ENCODE data around the gene ERG28. TPM values are rescaled to one million over a fixed set of nuclear protein-coding genes. Genes with fewer than 3 reads are reported as not detected.
"Not testable (repeated sequence)": the region's sequence is repeated elsewhere in the genome, so short reads cannot be mapped to it uniquely, and the experiment has no call there.

The ERG28 gene, protein sequence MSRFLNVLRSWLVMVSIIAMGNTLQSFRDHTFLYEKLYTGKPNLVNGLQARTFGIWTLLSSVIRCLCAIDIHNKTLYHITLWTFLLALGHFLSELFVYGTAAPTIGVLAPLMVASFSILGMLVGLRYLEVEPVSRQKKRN
- polyA plus RNA-seq (ENCODE audit: insufficient read length in 10 of 10) = 10 to 100 TPM; 10.4 to 18.1 (median 12.2) TPM
- long read RNA-seq, donor 1, transcript ERG28-201 (5 exons, 2,633 nt) = major isoform, 15 of 15 reads
- long read RNA-seq, donor 1, partial matches to known transcripts = 0 of 15 reads
- long read RNA-seq, donor 1, other reads (novel, unspliced or antisense) = 0 of 15 reads
- long read RNA-seq, donor 2, partial matches to known transcripts = 5 of 9 reads
- long read RNA-seq, donor 2, other reads (novel, unspliced or antisense) = 0 of 9 reads
- long read RNA-seq, donor 3 = 0 reads
- long read RNA-seq, donor 4, transcript ERG28-201 (5 exons, 2,633 nt) = major isoform, 9 of 9 reads
- long read RNA-seq, donor 4, partial matches to known transcripts = 0 of 9 reads
- long read RNA-seq, donor 4, other reads (novel, unspliced or antisense) = 0 of 9 reads
- long read RNA-seq, donor 5, transcript ERG28-201 (5 exons, 2,633 nt) = major isoform, 24 of 24 reads
- long read RNA-seq, donor 5, partial matches to known transcripts = 0 of 24 reads
- long read RNA-seq, donor 5, other reads (novel, unspliced or antisense) = 0 of 24 reads
- long read RNA-seq, donor 6, transcript ERG28-201 (5 exons, 2,633 nt) = major isoform, 21 of 21 reads
- long read RNA-seq, donor 6, partial matches to known transcripts = 0 of 21 reads
- long read RNA-seq, donor 6, other reads (novel, unspliced or antisense) = 0 of 21 reads
- long read RNA-seq, donor 7, transcript ERG28-201 (5 exons, 2,633 nt) = major isoform, 10 of 10 reads
- long read RNA-seq, donor 7, partial matches to known transcripts = 0 of 10 reads
- long read RNA-seq, donor 7, other reads (novel, unspliced or antisense) = 0 of 10 reads
- long read RNA-seq, donor 8, transcript ERG28-201 (5 exons, 2,633 nt) = major isoform, 21 of 26 reads
- long read RNA-seq, donor 8, partial matches to known transcripts = 5 of 26 reads
- long read RNA-seq, donor 8, other reads (novel, unspliced or antisense) = 0 of 26 reads
- long read RNA-seq, donor 9, partial matches to known transcripts = 0 of 3 reads
- long read RNA-seq, donor 9, other reads (novel, unspliced or antisense) = 0 of 3 reads

DNA sequence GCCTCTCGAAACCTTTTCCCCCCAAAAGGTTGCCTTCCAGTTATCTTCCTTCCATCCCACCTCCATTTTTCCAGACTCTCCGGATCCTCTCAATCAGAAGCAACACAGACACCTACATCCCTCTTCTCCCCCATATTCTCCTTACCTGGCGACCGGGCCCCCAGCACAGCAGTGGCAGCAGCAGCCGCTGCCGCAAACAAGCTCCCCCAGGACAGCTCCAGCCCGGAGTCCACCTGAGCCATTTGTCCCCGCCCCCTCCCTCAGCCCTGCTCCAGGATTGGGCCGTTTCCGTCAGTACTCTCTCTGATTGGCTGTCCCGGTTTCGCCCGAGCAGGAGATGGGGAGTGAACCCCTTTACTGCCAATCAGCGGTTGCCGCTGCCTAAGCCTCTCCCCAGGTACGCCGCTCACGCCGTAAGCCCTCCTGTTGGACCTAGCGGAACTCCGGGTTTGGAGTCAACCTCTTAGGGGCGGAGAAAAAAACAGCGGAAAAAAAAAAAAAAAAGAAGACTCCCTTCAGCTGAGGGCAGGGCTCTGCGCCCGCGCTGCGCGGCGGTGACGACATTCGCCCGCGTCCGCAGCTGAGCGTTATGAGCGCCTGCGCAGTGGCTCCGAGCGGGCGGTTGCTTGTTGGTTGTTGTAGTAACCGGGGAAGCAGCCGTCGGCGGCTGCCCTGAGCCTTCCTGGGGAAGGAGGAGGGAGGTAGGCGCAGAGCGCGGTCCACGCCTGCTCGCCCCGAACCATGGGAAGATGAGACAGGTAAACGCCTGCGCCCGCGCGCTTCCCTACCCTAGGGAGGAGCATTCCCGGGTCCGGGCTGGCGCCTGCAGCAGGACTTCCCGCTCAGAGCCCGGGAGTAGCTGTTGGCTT is at the start of gene ERG28, which contains the start of gene TTLL5:
Gene ERG28, minus strand, starts transcription at position 247 of the 869 bp plus-strand sequence. CDS start 3,374 bp downstream, outside the sequence.
Gene TTLL5, plus strand, starts transcription at position 617 of the 869 bp plus-strand sequence. CDS start 1,904 bp downstream, outside the sequence.
- DNase-seq = peak; percentile 98 to 99 (median 98)

DNA sequence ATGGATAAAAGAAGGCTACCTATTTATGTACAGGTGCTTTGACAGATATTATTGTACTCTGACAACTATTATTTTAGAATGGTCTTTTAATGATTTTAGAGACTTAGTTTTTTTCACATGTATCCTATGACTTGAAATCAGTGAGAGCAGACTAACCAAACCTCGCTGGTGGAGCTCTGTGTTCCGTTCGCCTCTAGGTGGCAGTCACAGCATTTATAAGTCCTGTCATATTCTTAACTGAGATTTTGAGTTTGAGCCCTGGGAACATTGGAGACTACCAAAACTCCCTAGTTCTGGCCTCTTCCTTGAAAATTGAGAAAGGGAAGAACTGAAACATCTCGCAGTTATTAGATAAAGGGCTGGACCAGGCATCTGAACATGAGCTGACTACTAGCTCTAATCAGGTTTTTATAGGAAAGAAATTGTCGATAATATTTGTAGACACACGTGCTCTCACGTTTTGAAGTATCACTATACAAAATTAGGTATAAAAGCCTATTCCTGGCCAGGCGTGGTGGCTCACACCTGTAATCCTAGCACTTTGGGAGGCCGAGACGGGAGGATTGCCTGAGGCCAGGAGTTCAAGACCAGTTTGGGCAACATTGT is 48.6 kb upstream of the ERG28 start:
- peak; percentile 82 to 92 (median 89) for DNase-seq

DNA sequence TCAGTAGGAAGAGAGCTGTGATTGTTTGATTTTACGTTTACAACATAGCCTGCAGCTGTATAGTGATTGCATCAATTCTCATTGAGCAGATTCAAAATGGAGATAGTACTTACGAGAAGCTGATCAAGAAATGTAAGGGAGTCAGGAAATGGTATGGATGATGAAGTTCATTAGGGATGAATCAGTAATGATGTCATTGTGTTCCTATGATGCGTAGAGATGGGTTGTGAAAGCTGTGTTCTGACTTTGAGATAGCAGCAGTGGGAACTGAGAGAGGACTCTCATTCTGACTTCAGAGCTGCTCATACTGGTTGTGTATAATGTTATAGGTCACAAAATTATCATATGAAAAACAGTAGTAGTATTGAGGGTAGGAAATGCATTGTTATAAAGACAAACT is 44.3 kb upstream of the ERG28 start:
- no peak for DNase-seq

DNA sequence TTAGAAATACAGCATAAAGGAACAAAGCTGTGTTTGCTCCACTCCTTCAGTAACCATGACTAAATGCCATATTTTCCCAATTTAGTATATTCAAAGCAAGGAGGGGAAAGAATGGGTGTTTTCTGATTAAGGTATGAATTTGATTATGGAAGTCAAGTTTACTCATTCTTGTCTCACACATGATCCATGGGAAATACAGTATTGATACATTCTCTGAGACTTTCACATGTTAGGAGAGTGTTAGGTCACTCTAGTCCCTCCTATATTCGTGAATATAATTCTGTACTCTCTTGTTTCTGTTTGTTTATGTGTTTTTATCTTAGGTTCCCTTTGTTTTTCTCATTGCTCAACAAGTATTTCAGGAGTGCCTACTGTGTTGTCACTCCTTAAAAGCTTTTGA is 42.8 kb upstream of the ERG28 start:
- DNase-seq = no peak

DNA sequence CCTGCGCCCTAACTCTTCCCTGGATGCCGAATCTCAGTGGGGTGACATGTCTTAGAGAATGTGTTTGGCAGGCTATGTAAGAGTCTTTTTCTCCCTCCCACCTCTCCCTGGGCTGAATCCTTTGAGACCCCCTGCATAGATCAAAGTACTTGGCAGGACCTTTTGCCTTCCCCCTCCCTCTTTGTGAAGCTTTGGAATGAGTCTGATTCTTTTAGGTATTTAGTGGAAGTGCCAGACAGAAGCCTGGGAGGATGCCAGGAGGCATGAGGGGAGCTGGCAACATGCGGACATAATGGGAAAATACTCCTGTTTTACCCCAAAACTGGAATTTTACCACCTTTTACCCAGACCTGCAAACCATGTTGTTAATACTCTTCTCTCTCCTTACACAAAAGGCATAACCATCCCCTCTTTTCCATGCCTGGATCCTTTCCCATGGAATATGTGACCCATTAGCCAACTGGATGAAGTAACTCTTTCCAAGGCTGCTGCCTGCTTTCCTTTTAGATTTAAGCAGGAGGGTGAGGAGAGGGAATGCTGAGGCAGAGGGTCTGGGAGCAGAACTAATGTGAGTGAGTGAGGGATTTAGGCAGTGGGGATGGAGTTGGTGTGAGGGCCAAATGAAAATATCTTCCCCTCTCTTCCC is 42.1 kb upstream of the ERG28 start:
- peak; percentile 48 to 87 (median 87) for DNase-seq

DNA sequence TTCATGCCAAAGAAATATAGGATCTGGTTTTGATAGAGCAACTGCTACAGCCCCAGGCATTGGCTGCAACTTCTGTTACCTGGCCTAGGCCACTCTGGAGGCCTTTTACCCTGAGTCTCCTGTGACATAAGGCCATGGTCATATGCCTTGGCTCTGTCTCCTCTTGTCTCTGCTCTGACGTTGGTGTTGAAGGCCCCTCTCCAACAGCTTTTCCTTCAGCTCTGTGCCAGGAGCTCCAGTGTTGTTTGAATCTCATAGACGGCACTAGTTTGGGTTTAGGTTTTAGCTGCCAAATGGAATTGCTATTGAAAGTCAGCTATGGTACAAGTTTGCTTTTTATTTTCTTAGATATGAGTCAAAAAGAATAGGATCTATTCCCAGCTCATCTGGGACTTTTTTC is 41.4 kb upstream of the ERG28 start:
- DNase-seq = peak in 2 of 3 donors; percentile 49 to 57

DNA sequence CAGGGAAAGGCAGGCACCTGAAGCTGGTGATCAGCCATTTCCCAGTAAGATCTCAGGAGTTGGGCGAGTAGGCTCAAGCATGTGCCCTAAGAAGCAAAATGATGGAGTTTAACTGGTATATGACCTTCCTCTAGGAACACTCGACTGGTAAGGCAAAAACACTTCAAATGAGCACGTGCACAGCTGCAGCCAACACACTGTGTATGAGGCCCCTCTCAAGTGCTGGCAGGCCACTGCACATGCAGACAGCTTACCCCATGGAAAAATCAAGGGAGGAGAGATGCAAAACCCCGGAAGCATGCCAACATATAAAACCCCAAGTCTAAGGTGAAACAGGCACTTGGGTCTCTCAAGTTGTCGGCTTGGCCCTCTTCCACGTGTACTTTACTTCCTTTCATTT is 39.6 kb upstream of the ERG28 start:
- no peak for DNase-seq

DNA sequence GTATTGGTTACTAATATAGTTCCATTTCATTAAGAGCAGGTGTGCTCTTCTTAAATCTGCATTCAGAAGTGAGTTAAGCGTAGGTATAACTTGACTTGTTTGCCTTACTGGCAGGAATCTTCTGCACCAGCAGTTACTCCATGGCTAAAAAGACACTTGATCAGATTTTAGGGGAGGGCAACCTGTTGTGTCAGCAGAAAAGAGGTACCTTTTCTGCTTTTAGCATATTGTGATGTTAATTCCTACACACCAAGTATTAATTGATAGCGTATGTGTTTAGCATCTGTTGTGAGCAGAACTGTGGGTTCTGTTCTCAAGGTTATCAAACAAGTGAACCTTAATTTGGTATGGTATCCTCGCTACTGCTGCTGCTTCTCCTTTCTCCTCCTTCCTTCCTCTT is 38.7 kb upstream of the ERG28 start:
- no peak for DNase-seq

DNA sequence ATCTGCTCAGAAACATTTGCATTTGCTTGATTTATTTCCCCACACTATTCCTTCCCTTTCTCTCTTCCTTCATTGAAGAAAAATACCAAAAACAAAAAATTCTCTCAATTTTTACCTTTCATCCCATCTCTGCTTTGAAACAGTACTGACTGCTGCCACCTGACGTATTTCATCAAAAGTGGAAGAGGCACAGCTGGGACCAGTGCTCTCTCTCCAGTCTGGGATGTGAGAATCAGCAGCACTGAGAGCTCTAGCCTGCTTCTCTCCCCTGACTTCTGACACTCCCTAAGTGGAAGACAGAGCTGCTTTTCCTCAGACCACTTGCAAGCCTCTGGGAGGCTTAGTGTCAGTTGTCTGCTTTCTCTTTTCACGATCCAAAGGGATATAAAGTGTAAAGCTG is 37.2 kb upstream of the ERG28 start:
- no peak for DNase-seq

DNA sequence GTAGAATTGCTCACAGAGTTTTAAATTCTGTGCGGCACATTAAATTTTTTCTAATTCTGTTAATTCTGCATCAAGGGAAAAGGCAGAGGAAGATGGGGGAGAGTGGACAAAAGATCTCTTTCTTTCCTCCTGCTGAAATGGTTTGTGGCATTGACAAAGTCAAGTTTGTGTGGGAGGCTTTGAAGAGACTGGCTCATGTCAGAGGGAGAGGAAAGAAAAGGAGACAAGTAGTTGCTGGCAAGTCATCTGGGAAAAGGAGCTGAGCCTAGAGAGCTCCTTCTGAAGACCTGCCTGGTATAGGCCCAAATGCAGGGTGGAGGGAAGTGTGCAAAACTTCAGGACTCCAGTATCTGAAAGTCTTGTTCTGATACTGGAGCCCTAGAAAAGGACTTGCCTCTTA is 36.7 kb upstream of the ERG28 start:
- no peak for DNase-seq

DNA sequence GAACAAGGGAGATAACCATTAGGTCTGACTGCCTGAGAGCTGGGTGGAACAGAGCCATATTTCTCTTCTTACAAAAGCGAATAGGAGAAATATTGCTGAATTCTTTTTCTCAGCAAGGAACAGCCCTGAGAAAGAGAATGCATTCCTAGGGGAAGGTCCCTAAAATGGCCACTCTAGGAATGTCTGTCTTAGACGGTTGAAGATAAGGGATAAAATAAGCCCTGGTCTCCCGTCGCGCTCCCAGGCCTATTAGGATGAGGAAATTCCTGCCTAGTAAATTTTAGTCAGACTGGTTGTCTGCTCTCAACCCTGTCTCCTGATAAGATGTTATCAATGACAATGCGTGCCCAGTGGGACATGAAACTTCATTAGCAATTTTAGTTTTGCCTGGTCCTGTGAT is 34.3 kb upstream of the ERG28 start:
- not testable (repeated sequence) for DNase-seq

DNA sequence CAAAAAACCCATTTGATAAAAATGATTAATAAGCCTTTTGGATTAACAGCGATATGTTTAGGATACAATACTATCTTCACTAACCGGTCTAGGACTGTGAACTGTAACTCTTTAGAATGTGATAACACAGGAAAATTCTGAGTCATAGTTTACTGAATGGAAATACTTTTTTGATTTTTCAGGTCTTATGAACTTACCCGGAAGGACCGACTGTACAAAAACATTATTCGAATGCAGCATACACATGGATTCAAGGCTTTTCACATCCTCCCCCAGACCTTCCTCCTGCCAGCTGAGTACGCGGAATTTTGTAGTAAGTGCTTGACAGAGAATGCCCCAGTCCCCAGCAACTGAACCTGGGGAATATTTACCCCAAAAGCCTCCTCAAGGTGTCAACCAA is 29.3 kb upstream of the ERG28 start:
- no peak for DNase-seq

DNA sequence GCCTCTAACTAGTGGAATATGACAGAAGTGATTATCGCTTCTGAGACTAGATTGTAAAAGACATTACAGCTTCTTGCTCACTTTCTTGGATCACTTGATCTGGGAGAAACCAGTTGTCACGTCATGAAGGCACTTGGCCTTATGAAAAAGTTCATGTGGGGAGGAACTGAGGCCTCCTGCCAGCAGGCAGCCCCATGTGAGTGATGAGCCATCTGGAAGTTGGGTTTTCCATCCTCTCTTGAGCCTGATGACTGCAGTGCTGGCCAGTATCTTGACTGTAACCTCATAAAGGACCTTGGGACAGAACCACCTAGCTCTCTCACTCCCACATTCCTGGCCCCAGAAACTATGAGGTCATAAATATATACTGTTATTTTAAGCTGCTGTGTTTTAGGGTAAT is 28.3 kb upstream of the ERG28 start:
- peak; percentile 59 to 91 (median 87) for DNase-seq

DNA sequence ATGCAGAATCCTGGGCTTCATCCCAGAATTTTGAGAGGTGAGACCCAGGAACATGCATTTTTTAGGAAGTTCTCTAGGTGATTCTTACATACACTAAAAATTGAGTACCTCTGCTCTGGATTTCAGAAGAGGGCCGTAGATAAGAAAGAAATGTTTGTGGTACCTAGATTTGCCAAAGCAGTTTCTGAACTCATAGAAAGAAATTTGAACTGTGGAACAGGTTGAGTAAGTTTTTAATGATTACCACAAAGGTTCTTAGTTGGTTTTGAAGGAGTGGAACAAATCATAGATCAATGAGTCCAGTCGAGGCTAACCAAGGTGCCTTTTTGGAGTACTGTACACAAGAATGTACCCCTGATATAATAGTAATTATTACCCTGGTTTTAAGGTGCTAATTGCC is 25.2 kb upstream of the ERG28 start:
- no peak for DNase-seq

DNA sequence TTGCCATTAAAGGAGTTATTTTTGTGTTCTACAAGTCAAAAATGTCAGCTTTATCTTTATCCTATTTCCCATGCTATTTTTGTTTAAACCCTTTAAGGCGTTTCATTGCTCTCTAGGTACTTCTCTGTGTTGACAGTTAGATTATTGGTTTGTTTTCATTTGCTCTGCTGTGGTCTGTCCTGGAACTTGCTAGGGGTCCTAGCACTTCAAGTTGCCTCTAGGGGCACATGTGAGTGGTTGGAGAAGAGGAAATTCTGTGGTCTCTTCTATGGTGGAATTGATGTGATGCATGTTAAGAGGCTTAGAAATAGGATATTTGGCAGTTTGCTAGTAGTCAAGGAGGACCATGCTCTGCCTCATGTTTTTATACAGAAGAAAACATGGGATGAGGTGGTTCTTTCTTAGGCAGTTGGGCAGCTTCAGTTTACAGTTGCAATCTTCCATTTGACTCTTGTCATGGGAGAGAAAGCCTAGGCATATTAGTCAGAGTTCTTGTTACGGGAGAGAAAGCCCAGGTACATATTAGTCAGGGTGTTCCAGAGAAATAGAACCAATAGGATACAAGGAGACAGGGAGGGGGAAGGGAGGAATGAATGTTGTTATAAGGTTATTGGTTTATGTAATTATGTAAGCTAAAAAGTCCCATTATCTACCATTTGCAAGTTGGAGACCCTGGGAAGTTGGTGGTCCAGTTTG is 14.7 kb upstream of the ERG28 start:
- DNase-seq = no peak

DNA sequence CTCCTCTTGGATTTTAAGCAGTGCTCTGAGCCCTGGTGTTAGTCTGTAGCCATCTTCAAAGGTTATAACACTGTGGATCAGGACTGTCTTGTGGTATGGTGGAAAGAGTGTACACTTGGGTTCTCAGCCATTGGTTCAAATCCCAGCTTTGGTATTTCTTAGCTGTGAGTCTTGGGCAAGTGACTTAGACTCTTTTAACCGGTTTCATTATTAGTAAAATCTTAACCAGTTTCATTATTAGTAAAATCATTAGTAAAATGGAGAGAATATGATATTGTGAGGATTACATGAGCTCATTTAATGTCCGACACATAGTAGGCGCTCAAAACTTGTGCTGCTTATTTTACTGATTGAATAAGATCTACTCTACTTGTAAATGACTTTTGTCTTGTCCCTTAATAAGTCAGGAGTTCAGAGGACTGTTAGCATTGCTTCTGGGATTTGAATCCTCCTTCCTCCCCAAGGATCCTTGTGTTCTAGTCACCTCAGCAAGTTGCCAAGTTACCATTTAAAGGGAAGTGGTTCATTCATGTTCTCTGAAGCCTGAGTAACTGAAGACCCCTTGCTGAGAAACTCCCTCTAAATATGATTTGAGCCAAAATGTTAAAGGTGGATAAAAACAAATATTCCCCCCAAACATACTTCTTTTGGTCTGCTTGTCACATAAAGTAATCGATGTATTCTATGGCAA is 12.8 kb upstream of the ERG28 start:
- no peak for DNase-seq

DNA sequence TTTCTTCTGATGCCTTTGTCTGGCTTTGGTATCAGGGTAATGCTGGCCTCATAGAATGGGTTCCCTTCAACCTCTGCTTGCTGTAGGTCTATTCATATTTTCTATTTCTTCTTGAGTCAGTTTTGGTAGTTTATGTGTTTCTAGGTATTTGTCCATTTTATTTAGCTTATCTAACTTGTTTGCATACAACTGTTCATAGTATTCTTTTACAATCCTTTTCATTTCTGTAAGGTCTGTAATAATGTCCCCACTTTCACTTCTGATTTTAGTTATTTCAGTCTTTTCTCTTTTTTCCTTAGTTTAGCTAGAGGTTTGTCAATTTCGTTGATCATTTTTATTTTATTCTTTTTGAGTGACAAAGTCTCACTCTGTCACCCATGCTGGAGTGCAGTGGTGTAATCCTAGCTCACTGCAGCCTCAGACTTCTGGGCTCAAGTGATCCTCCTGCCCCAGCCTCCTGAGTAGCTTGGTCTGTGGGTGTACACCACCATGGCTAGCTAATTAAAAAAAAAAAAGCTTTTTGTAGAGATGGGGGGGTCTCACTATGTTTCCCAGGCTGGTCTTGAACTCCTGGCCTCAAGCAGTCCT is 12.0 kb upstream of the ERG28 start:
- no peak for DNase-seq

DNA sequence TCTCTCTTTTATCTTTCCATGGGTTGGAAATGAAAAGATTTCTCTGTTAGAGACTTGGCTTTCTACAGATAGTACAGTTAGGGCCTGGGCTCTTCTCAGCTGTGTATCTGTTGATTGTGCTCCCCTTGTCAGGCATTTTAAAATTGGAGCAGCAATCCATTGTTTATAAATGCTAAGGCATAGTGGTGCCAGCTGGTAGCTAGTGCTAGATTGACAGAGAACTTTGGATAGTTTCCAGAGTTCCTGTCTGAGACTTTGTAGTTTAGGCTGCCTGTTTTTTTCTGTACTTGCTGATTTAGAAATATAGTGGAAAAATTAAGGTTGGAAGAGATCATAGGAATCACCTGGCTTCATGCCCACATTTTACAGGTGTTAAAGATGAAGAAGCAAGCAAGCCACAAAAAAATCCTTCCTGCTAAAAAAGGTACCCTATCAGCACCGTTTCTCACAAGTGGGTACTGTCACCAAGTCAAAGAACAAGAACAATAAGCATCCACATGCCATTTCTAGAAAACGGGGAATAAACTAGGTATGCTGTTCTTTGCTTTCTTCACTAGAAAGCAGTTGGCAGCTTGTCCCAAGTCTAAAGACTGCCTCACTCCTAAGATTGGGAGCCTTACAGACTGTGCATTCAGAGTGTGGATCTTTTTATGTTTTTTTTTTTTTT is 6.6 kb upstream of the ERG28 start:
- no peak for DNase-seq

Data from muscle of back (tissue), 13 donors.